ENCODE data around the gene SIPA1L3.
"Not testable (repeated sequence)": the region's sequence is repeated elsewhere in the genome, so short reads cannot be mapped to it uniquely, and the experiment has no call there.

The SIPA1L3 gene, protein sequence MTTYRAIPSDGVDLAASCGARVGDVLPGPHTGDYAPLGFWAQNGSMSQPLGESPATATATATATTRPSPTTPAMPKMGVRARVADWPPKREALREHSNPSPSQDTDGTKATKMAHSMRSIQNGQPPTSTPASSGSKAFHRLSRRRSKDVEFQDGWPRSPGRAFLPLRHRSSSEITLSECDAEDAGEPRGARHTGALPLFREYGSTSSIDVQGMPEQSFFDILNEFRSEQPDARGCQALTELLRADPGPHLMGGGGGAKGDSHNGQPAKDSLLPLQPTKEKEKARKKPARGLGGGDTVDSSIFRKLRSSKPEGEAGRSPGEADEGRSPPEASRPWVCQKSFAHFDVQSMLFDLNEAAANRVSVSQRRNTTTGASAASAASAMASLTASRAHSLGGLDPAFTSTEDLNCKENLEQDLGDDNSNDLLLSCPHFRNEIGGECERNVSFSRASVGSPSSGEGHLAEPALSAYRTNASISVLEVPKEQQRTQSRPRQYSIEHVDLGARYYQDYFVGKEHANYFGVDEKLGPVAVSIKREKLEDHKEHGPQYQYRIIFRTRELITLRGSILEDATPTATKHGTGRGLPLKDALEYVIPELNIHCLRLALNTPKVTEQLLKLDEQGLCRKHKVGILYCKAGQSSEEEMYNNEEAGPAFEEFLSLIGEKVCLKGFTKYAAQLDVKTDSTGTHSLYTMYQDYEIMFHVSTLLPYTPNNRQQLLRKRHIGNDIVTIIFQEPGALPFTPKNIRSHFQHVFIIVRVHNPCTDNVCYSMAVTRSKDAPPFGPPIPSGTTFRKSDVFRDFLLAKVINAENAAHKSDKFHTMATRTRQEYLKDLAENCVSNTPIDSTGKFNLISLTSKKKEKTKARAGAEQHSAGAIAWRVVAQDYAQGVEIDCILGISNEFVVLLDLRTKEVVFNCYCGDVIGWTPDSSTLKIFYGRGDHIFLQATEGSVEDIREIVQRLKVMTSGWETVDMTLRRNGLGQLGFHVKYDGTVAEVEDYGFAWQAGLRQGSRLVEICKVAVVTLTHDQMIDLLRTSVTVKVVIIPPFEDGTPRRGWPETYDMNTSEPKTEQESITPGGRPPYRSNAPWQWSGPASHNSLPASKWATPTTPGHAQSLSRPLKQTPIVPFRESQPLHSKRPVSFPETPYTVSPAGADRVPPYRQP (N-terminal part only)

DNA sequence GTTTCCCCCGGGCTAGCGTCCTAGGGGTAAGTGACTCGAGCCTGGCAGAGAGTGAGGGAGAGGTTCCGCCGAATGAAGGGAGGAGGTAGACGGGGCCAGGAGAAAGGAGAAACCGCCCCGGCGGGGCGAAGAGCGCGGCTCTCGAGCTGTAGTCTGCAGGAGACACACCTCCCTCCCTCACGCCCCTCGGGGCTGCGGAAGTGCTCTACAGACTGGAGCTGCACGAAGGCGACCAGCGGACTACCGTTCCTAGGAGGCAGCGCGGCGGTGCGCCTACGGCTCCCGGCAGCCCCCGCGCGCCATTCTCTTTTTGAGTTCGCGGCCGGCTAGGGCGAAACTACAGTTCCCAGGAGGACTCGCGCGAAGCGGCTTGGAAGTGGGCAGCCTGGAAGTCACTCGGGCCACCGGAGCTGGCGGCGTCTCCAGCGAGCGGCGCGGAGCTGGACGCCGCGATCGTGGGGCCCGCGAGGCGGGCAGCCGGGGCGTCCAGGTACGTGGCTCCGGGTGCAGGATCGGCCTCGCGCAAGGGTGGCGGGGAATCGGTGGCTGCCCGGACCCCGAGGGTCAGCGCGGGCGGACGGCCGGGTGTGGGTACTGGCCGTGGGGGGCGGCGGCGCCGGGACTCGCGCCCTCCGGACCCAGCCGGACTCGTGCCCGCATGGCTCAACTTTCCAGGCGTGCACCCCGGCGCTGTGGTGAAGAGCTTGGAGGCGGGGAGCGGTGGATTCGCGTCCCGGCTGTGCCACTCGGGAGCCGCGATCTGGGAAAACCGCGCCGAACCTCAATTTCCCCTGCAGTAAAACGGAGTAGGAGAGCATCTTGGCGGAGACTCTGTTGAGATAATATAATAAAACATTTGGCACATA lies at the start of gene SIPA1L3:
SIPA1L3 (plus strand) TSS at position 340 of the 866 bp plus-strand sequence. CDS start 174,358 bp downstream, outside the sequence.
- peak; percentile 98 for DNase-seq

DNA sequence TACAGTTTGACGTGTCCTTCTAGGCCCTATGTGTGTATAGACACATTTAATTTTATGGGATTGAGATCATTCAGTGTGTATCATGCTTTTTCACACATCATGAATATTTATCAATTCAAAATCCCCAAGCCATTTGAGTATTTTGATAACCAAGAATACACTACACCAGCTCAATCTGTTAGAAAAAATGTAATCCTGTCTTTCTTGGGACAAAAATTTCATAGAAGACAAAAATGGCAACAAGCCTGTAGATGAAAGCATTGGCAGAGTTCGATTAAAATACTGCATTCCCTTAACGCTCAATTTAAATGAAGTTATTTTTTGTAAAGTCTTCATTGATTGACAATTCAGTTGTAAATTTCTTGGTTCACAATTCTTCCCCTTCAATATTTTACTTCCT lies 42.5 kb upstream of the SIPA1L3 start:
- DNase-seq, result no peak

DNA sequence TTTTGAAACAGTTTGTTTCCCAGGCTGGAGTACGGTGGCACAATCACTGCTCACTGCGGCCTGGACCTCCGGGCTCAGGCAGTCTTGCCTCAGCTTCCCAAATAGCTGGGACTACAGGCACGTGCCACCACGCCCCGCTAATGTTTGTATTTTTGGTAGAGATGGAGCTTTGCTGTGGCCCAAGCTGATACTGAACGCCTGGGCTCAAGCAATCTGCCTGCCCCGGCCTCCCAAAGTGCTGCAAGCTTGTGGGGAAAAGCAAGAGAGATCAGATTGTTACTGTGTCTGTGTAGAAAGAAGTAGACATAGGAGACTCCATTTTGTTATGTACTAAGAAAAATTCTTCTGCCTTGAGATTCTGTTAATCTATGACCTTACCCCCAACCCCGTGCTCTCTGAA lies 41.1 kb upstream of the SIPA1L3 start:
- not testable (repeated sequence) for DNase-seq

DNA sequence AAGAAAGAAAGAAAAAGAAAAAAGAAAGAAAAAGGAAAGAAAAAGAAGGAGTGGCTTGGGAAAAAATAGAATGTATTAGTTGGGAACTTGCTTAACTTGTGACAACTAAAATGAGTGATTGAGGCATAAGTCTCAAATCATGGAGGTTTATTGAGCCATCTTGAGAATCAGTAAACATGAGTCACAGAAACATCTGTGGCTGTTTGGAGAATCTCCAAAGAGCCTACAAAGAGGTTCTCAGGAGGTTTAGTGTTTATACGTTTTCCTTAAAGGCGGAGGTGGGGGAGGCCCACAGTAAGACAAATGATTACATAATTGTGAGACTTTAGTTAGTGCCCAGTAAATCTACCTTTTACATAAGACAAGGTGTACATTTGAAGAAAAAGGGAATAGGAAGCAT lies 39.2 kb upstream of the SIPA1L3 start:
- DNase-seq, result peak; percentile 4

DNA sequence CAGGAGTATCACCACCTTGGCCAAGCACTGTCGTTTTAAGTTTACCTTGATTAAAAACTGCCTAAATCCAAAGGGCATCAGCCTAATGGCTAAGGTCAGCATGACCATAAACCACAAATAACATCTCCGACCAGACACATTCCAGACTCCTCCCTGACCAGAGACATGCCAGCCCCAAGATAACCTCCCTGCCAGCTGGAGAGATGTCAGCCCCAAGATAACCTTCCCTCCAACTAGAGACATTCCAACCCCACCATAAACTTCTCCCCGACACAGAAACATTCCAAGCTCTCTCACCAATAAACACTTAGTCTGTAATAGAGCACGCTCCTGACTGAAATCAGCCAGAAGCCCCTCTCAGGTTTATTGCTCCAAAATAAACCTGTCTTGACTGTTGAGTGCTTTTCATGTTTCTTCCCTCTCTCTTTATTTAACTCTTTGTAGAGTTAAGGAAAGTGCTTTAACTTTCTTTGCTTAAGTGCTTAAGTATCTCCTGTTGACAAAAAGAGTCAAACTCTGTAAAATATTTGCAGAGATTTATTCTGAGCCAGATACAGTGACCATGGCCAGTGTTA lies 37.2 kb upstream of the SIPA1L3 start:
- DNase-seq, result no peak

DNA sequence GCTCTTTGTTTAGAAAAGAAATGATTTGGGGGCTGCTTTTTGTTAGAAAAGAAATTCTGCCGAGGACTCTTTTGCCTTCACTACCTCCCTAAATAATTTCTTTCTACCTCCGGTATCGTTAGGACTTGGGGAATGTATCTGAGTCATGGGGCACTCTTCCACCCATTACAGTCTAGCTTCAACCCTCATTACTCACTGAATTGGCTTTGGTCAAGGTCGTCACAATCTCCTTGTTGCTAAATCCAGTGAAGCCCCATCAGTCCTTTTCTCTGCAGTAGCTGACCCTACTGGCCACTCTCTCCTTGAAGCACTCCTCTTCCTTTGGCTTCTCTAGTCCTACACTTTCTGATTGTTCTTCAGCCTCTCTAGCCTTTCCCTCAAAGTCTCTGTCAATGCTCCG lies 34.6 kb upstream of the SIPA1L3 start:
- DNase-seq, result no peak

DNA sequence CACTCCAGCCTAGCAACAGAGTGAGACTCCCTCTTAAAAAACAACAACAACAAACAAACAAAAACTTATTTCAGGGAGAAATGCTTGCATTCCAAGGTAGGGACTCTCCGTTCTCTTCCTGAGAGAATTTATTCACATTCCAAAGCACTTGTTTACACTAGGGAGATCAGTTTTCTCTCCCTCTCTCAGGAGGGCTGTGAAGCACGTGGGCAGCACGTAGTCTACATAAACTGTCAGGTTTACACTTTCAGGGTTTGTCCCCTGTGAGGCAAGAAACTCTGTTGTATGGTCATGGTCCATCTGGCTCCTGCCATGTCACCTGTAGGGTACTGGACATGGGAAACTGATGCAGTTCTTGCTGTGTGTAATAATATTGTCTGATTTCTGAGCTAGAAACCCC lies 32.2 kb upstream of the SIPA1L3 start:
- no peak for DNase-seq

DNA sequence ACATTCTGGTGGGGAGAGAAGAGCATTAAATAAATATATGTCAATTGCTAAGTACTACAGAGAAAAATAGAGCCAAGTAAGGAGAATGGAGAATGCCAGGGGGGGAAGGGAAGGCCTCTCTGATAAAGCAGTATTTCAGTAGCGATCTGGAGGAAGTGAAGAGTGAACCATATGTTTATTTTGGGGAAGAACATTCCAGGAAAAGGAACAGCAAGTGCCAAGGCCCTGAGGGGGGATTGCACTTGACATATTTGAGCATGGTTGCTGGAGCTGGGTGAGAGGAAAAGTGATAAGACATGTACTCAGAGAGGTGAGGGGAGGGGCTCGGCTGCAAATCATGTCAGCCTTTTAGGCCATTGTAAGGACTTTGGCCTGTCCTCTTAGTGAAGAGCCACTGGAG lies 31.0 kb upstream of the SIPA1L3 start:
- no peak for DNase-seq

DNA sequence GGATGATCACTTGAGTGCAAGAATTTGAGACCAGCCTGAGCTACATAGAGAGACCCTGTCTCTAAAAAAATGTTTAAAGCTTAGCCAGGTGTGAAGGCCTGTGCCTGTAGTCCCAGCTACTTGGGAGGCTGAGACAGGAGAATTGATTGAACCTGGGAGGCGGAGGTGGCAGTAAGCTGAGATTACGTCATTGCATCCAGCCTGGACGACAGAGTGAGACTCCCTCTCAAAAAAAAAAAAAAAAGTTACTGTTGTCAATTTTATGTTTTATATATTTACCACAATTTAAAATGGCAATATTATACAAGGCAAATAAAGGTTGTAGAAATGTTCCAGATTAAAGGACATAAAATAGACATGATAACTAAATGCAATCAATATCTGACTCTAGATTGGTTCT lies 29.9 kb upstream of the SIPA1L3 start:
- no peak for DNase-seq

DNA sequence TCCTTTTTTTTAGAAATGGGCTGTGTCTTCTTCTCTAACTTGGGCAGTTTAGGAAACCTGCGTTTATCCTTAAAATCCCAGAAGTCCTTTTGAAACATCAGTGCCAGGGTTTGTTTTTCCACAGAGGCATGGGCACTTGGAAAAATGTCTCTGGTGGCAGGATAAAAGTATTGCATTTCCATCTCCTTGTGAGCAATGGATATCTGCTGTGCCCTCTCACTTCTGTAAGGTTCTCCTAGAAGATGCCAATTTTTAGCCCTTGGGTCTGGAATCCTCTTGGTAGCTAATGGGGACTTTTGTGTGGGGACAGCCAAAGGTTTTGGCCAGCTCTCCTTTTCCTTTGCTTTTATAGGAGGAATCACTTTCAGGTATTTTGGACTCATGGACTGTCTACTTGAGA lies 21.6 kb upstream of the SIPA1L3 start:
- DNase-seq, result no peak

DNA sequence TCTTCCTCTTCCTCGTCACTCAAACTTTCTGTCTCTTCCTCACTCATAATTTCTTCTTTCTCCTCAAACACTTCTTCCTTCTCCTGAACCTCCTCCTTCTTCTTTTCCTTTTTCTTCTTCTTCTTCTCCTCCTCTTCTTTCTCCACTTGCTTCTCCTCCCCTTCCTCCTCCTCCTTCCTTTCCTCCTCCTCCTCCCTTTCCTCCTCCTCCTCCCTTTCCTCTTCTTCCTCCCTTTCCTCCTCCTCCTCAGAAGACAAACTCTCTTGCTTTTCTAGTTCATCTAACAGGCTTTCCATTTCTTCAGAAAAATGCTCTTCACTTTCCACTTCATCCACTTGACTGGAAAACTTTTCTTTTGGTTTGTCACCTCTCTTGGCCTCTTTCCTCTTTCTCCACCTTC lies 20.4 kb upstream of the SIPA1L3 start:
- no peak for DNase-seq

DNA sequence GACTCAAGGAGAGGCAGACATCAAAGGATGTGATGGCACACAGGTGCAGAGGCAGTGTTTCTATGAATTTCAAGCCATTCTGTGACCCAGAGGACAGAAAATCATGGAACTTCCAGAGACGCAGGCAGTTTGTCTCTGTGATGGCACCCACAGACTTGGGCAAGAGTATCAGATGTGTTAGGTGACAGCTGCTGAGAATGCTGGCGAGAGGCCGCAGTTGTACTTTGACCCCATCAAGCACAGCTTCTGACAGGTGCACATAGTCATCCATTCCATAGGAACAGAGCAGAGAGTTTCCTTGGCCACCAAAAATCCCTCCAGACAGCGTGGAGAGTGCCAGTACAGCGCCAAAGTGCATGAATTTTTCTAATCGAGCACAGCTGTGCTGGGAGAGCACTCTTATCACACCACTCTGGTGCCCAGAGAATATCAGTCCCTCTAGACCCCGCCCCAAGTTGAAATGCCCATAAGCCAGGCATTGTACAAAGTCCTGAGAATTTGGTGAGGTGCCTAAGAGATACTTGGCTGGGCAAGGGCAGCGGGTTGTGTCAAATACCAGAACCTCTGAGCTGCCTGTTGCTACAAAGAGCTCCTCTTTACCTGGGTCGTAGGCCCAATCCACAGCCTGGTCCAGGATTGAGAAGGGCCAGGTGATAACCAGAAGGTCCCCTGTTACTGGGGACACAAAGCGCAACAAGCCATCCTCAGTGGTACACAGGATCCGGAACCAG lies 13.0 kb upstream of the SIPA1L3 start:
- no peak for DNase-seq

DNA sequence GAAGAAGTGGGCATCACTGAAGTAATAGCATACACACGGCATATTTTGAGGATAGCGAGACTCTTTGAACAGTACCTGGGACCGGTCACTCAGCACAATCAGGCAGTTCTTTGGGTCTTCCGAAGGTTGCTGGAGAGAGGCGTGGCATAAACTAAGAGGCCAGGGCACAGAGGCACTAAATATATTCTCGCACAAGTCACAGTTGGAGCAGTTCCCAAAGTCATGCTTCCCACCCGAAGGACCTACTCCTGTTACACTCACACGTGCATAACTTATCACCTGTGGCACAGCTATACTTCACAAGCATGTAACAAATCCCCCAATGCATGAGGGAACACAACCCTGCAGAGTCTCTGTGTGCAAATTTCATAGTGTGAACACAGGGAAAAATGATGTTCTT lies 10.8 kb upstream of the SIPA1L3 start:
- no peak for DNase-seq

DNA sequence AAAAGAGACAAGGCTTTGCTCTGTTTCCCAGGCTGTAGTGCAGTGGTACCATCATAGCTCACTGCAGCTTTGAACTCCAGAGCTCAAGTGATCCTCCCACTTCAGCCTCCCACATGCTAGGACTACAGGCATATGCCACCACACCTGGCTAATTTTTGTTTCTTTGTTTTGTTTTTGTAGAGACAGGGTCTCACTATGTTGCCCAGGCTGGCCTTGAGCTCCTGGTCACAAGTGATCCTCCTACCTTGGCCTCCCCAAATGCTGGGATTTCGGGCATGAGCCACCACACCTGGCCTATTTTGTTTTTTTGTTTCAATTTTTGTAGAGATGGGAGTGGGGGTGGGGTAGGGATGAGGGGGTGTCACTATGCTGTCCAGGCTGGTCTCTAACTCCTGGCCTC lies 7.6 kb upstream of the SIPA1L3 start:
- no peak for DNase-seq

DNA sequence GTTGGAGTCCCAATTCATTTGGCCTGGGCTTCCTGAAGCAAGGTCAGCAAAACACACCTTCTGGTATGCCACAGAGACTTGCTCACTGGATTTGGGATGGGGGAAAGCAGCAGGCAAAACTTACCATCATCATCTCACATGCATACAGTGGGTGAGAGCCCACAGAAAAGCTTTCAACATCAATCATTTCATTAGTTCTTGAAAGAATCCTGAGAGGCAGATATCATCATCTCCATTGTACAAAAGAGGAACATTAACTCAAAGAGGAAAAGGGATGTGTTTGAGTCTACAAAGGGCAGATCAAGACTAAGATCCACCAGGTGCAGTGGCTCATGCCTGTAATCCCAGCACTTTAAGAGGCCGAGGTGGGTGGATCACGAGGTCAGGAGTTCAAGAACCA lies 7.0 kb upstream of the SIPA1L3 start:
- no peak for DNase-seq

DNA sequence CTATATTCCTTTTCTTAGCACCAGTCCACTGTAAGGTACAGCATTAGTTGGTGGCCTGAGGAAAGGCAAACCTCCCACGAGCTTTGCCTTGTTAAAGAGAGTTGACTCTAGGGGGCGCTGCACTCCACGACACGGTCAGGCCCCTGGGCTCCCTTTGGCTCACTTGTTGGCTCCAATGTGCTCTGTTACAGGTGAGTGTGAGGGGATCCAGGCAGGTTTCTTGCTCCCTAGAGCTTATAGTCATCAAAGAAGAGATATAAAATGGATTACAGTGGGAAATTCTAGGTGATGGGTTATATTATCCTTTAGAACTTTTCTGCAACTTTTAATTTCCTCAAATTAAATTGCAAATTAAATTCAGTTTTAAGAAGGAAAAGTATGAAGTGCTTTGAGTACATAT lies 4.3 kb upstream of the SIPA1L3 start:
- peak; percentile 85 for DNase-seq

DNA sequence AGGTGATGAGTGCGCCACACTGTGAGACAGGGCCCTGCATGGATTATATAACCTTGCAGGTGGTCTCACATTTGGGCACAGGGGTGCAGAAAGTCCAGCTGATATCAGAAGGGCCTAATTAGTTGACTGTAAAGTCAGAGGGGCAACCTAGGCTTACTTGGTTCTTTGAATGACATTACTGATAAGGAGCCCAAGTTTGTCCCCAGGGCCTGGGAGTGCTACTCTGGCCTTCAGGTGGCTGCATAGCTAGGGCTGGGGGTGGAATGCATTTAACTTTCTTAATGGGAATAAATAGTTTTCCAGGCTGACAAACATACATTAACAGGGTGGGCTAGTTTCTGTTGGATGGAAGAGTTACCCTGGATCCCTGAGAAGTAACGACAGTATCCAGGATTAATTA lies 3.9 kb upstream of the SIPA1L3 start:
- DNase-seq, result no peak

DNA sequence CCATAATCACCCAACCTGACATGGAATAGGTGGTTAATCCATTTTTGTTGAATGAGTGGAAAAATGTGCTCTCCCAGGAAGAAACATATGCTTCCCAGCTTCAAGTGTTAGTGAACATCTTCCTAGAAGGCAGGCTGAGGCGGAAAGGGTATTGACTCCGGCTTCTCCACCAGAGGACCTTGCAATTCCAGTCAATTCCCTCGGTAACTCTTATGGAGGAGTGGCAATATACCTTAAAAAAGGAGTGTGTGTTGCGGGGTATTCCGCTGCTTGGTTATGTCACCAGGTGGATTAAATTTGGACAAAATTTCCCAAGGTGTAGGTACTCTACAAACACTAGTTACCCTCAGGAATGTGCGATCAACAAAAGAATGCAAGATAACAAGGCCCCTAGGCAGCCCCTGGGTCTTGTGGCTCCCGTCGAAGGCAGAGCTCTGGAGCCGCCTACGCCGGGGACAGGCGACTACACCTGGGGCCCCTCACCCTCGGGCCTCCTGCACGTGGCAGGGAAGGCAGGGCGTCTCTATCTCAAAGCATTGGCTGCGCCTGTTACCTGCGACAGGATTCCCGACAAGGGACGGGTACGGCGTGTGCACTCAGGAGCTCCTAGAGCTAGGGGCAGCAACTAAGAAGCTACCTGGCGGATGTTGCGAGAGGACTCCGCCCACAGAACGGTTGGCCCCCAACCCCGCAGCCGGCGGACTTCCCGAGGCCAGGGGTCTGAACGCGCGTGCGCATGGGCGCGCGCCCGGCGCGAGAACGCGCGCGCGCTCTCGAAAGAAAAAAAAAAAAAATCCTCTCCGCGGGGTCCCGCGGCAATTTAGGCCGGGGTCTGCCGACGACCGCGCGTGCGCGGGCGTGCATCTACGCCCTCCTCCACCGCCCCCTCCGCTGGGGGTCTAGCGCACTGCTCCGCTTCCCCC lies 801 bp upstream of the SIPA1L3 start, which contains the start of gene WDR87:
WDR87 (minus strand) TSS at position 649 of the 923 bp plus-strand sequence. CDS start 8,355 bp downstream, outside the sequence.
- peak; percentile 93 for DNase-seq

DNA sequence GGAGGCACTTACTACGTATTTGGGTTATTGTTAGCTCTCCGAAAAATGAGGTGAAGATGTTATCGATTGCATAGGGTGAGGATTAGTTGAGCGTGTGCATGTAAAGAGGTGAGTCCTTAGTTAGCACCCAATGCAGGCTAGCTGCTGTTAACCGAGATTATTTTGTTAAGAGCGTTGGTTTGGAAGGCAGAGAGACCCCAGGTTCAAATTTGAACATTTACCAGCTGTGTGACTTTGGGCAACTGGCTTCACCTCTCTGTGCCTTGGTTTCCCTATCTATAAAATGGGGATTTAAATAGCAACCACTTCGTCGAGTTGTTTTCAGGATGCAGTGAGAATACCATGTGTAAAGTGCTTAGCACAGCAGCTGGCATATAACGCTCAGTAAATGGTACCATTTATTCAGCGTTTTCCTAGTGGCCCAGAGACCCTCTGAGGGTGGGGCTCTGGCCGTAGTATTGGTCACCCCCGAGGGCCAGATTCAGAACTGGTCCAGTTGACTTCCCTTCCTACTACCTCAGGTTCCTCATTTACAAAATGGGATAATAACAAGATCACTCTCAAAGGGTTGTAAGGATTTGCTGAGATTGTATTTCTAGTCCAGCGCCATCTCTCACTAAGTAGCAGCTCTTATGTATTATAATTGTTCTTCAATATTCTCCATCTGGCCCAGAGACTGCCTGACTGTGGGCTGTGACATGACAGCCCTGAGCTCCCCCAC lies 887 bp downstream of the SIPA1L3 start:
- no peak for DNase-seq
